ENCODE results near the gene UNC45A. TPM values are rescaled to one million over a fixed set of nuclear protein-coding genes. Genes with fewer than 3 reads are reported as not detected.

UNC45A gene, protein sequence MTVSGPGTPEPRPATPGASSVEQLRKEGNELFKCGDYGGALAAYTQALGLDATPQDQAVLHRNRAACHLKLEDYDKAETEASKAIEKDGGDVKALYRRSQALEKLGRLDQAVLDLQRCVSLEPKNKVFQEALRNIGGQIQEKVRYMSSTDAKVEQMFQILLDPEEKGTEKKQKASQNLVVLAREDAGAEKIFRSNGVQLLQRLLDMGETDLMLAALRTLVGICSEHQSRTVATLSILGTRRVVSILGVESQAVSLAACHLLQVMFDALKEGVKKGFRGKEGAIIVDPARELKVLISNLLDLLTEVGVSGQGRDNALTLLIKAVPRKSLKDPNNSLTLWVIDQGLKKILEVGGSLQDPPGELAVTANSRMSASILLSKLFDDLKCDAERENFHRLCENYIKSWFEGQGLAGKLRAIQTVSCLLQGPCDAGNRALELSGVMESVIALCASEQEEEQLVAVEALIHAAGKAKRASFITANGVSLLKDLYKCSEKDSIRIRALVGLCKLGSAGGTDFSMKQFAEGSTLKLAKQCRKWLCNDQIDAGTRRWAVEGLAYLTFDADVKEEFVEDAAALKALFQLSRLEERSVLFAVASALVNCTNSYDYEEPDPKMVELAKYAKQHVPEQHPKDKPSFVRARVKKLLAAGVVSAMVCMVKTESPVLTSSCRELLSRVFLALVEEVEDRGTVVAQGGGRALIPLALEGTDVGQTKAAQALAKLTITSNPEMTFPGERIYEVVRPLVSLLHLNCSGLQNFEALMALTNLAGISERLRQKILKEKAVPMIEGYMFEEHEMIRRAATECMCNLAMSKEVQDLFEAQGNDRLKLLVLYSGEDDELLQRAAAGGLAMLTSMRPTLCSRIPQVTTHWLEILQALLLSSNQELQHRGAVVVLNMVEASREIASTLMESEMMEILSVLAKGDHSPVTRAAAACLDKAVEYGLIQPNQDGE
- 52.3 and 71.6 TPM in 2 replicates for total RNA-seq

DNA sequence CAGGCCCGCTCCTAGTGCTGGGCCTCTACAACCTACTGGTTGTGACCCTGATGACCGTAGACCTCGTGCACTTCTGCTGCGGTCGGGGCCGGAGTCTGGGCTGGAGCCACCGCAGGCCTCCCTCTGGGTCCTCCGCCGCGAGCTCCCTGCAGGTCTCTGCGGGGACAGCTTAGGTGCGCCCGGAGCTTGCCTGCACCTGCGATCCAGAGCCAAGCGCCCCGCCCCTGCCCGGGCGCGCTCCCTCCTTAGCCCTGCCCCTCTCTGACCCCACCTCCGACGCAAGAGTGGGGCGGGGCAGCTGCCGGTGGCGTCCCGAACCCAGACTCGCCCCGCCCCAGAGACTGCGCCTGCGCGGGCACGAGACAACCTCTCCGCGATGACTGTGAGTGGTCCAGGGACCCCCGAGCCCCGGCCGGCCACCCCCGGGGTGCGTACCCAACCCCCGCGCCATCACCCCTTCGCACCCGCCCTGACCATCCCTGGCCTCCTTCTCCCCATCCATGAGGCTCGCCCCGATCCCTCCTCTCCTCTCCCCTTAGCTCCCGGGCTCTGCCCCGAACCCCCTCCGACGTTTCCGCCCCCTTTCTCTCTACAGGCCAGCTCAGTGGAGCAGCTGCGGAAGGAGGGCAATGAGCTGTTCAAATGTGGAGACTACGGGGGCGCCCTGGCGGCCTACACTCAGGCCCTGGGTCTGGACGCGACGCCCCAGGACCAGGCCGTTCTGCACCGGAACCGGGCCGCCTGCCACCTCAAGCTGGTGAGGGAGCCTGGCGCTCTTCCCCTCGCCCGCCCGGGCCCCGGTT is at the start of gene UNC45A:
Gene UNC45A (plus strand): TSS at position 337 of the 803 bp plus-strand sequence. CDS start 40 bp downstream, at position 377.

DNA sequence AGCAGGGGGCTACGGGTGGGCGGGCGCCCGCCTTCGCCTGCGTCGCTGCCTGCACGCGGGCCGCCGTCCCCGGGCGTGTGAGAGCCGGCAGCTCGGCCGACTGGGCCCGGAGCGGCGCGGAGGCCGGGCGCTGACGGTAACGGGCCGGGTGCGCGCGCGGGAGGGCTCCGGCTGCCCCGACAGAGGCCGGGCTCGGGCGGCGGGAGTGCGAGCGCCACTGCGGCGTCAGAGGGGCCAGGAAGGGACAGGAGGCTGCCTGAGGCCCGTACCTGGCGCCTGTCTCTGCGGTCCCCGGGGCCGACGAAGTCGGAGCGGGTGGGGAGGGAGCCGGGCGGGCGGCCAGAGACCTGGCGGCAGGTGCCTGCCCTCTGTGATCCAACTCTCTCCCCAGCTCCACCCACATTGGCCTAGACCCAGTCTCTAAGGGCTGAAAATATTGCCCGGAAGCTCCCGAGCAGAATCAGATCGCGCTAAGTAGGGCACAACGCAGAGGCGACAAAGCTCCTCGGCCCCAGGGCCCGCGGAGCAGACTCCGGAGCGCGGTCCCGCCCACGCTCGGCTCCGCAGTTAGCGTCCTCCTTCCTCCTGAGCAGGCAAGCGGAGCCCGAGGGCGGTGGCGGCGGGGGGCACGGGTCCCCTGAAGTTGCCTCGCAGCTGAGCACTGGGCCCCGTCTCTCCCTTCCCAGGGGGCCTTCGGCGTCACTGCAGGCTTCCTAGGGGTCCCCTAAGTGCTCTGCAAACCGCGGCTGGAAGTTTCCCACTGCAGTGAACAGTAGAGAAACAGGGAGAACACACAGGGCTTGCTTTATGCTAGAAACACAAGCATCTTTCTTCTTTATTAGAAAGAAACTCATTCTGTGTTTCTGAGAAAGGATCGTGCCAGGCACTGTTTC is 32.0 kb upstream of the UNC45A start, which contains the start of gene MAN2A2:
Gene MAN2A2 (plus strand): TSS at position 463 of the 893 bp plus-strand sequence. CDS start 906 bp downstream, outside the sequence.

DNA sequence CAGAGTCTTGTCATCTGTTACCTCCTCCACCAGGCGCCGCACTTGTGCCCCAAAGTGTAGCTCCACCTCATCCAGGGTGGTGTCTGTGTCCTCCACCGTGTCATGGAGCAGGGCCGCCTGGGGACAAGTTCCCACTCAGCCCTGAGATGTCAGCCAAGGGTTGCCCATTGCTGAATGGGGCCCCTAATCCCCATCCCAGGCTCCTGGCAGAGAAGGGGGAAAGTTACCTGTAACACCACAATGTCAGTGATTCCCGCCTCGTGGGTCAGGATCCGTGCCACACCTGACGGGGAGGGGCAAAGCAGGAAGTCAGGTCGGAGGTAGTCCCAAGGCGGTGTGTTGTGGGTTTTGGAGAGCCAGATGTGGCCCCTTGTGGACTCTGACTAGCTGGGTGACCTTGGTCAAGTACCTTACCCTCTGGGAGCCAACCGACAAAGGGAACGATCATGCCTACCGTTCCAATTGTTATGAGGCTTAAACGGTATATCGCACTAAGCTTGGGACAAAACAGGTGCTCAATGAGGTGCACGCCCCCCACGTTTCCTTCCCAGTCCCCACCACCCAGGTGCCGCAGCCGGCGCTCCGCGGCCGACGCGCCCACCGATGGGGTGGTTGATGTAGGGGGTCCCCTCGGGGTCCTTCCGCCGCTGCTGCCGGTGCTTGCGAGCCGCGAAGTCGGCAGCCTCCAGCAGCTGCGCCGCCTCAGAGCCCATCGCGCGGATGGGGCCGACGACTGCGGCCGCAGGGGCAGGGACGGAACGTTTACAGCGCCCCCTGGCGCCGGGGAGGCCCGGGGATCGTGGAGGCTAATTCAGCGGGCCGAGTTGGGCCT is 3.0 kb upstream of the UNC45A start, which contains the start of gene HDDC3:
Gene HDDC3 (minus strand): TSS at position 722 of the 832 bp plus-strand sequence. CDS start 9 bp downstream, at position 713.

DNA sequence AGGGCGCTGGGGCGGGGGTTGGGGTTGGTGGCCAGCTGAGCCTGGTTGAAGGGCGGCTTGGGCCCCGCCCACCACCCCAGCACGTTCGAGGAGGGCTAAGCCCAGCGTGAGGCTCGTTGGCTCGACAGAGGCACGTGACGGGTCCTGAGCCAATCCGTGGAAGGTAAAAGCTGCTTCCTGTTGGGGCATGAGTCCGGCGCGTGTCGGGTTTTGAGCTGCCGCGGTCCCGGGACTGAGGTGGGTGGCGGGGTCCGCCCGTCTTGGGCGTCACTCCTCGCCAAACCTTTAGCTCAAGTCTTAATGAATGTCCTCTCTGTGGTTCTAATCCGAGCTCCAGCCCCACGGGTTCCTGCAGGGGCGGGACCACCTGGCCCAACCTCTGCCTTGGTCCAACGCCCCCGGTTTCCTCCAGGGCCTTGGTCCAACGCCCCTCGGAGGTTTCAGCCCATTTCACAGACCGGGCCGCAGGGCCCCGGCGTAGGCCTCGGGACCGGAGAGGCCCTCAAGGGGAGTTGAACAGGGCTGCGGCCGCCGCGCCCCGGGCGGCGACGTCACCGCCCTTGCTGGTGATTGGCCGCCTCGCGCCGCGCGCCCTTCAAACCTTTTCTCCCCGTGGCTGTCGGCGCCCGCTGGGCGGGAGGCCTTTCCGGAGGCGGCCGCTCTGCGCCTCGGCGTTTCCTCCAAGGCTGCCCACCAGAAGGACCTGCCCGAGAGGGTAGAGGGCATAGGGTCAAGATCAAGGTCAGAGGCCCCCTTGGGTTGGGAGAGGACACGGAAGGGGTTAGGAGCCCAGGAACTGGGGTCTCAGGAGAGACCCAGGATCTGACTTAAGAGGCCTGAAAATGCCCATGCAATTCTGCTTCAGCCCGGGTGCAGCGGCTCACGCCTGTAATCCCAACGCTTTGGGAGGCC is 19.9 kb downstream of the UNC45A start, which contains the start of gene RCCD1:
Gene RCCD1 (plus strand): TSS at position 173 of the 912 bp plus-strand sequence. CDS start 1,851 bp downstream, outside the sequence.

DNA sequence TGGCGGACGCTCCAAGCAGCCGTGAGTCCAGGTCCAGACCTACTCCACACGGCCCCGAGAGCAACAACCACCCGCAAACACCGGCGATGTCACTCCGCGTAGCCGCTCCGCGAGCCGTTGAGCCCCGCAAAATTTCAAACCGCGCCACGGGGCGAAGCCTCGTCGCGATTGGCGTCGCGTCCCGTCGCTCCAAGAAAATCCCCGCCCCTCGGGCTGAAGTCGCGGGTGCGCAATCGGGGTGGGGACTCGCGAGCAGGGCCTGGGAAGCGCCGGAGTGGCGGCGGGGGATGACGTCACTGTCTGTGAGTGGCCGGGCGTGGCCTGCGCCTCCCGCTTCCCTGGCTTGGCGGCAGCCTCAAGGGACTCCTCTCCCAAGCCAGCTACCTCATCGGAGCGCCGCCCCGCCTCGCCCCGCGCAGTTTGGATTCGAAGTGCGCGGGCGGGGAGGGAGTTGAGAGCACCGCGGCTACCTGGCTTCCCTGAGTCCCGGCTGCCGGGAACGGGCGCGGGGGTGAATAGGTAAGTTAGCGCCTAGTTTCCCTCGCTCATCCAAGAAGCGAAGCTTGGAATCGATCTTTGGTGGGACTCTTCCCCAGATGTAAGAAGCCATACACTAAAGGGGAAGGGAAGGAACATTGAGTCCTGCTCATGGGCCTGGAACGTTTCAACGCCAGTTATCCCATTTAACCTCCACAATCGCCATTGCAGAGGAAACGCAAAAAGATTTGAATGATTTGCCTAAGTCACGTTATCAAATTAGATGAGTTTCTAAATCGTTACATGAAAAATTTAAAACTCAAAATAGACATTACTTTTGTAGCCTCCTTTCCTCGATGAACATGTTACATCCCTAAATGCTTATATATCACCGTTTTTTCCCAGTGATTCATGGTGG is 59.6 kb downstream of the UNC45A start, which contains the start of gene PRC1:
Gene PRC1 (minus strand): TSS at position 119 of the 895 bp plus-strand sequence. CDS start 118 bp downstream, at position 1.

Other genes with a start within 250 kb of the UNC45A start
- gene BLM, start 217.9 kb upstream of the UNC45A start, total RNA-seq = 1.5 and 9.5 TPM in 2 replicates
- 143 and 146 TPM in 2 replicates for gene FURIN, start 66.7 kb upstream of the UNC45A start, total RNA-seq
- 12.9 and 24.5 TPM in 2 replicates for gene FES, start 50.8 kb upstream of the UNC45A start, total RNA-seq
- 30.6 and 50.2 TPM in 2 replicates for gene MAN2A2, start 32.0 kb upstream of the UNC45A start, total RNA-seq
- 16.5 and 24.3 TPM in 2 replicates for gene HDDC3, start 2.7 kb upstream of the UNC45A start, total RNA-seq
- gene RCCD1, start 19.6 kb downstream of the UNC45A start, total RNA-seq = 12.9 and 18.5 TPM in 2 replicates
- gene PRC1, start 59.2 kb downstream of the UNC45A start, total RNA-seq = 13.2 and 231 TPM in 2 replicates
- gene VPS33B, start 87.3 kb downstream of the UNC45A start, total RNA-seq = 7.3 and 12.4 TPM in 2 replicates
- gene SV2B, start 165.0 kb downstream of the UNC45A start, total RNA-seq = not detected in 2 replicates